HepG2 (cell line): ENCODE results near the gene DENND4B. TPM values are rescaled to one million over a fixed set of nuclear protein-coding genes. Genes with fewer than 3 reads are reported as not detected.

Experiments used
- E2F5 ChIP-seq: sonication (generic); formaldehyde crosslinking; conservative IDR thresholded peaks from 2 replicates; pipeline ENCODE4 v1.4.0; 2020; ENCODE audit warnings: missing genetic modification reagents
- GTF3A ChIP-seq: sonication (generic); formaldehyde crosslinking; conservative IDR thresholded peaks from 2 replicates; pipeline ENCODE4 v1.4.0; 2020; ENCODE audit warnings: mild to moderate bottlenecking, missing genetic modification reagents
- IRF2 ChIP-seq: IDR thresholded peaks from 2 replicates; pipeline ENCODE4 v1.6.1; 2018; ENCODE audit warnings: missing genetic modification reagents, missing compliant biosample characterization
- MIXL1 ChIP-seq: IDR thresholded peaks from 2 replicates; pipeline ENCODE4 v1.6.1; 2016
- NBN ChIP-seq: fragments of 450-650 bp; conservative IDR thresholded peaks from 2 replicates; pipeline ENCODE4 v1.6.1; 2017
- NFE2L2 ChIP-seq: fragments of 150-350 bp; IDR thresholded peaks from 2 replicates; pipeline ENCODE4 v1.6.1; 2014; ENCODE audit warnings: low read length
- PITX1 ChIP-seq: sonication (generic); formaldehyde crosslinking; IDR thresholded peaks from 2 replicates; pipeline ENCODE4 v1.5.1; 2020; ENCODE audit warnings: mild to moderate bottlenecking, missing genetic modification reagents
- POLR2A ChIP-seq, 2 experiments: IDR thresholded peaks; 2 replicates each; pipeline ENCODE4 v1.6.1; 2011; ENCODE audit warnings: low read depth in 2 of 2, low read length in 2 of 2, mild to moderate bottlenecking in 1 of 2, moderate library complexity in 1 of 2; ENCODE audit not compliant: insufficient read depth in 1 of 2
- SETDB1 ChIP-seq: sonication (generic); formaldehyde crosslinking; IDR thresholded peaks from 2 replicates; pipeline ENCODE4 v1.5.1; 2020; ENCODE audit warnings: missing genetic modification reagents, mild to moderate bottlenecking, borderline replicate concordance
- ZBTB3 ChIP-seq: sonication (generic); formaldehyde crosslinking; IDR thresholded peaks from 2 replicates; pipeline ENCODE4 v1.4.0; 2020; ENCODE audit warnings: low read depth, mild to moderate bottlenecking, moderate library complexity, missing genetic modification reagents, borderline replicate concordance
- ZFX ChIP-seq: sonication (generic); formaldehyde crosslinking; IDR thresholded peaks from 2 replicates; pipeline ENCODE4 v1.4.0; 2020; ENCODE audit warnings: mild to moderate bottlenecking, low read depth, missing genetic modification reagents, moderate library complexity
- ZHX2 ChIP-seq, 2 experiments: sonication (generic) in 1 of 2; formaldehyde crosslinking in 1 of 2; IDR thresholded peaks; 2 replicates each; pipeline versions ENCODE4 v1.6.1 to v1.9.0; 2014 to 2022; ENCODE audit warnings: antibody characterized with exemption in 1 of 2, borderline replicate concordance in 1 of 2, inconsistent platforms in 1 of 2, low read depth in 1 of 2, missing genetic modification reagents in 1 of 2
- ZMAT3 ChIP-seq: sonication (generic); formaldehyde crosslinking; conservative IDR thresholded peaks from 2 replicates; pipeline ENCODE4 v1.7.0; 2021; ENCODE audit warnings: missing genetic modification reagents
- ZNF558 ChIP-seq: sonication (generic); formaldehyde crosslinking; IDR thresholded peaks from 2 replicates; pipeline ENCODE4 v1.9.0; 2022; ENCODE audit warnings: mild to moderate bottlenecking, missing genetic modification reagents, borderline replicate concordance
- polyA plus RNA-seq, 8 experiments: library from polyadenylated mRNA; depleted of rRNA in 3 of 8; stranded (reverse) in 7 of 8; unstranded in 1 of 8; fragments of >200 nt; fragmentation: Illumina TruSeq in 4 of 8; extraction: Trizol in 4 of 8; gene quantifications; 2 replicates each; pipeline versions ENCODE4 v1.2.1 to v1.2.3, GENCODE V29; 2011 to 2016; ENCODE audit warnings: low read depth in 4 of 8, missing spikeins in 1 of 8, mixed read lengths in 1 of 8; ENCODE audit not compliant: insufficient read depth in 1 of 8
- total RNA-seq, 5 experiments: library from RNA; depleted of rRNA; stranded (reverse); fragments of >200 nt; fragmentation: Illumina TruSeq; extraction: Trizol; gene quantifications; 2 replicates each; pipeline ENCODE4 v1.2.3, GENCODE V29; 2016; ENCODE audit warnings: low read depth in 1 of 5
- TF ChIP-seq, protein P1 (sequence below): sonication (generic); formaldehyde crosslinking; IDR thresholded peaks from 2 replicates; pipeline ENCODE4 v1.4.0; 2020; ENCODE audit warnings: mild to moderate bottlenecking, missing genetic modification reagents

DENND4B gene
- total and polyA plus RNA-seq, 2 of the 13 experiments (the other 11 are each of a cell fraction or from before 2014, with no cell fraction given), result 15.1 to 20.3 TPM

DNA sequence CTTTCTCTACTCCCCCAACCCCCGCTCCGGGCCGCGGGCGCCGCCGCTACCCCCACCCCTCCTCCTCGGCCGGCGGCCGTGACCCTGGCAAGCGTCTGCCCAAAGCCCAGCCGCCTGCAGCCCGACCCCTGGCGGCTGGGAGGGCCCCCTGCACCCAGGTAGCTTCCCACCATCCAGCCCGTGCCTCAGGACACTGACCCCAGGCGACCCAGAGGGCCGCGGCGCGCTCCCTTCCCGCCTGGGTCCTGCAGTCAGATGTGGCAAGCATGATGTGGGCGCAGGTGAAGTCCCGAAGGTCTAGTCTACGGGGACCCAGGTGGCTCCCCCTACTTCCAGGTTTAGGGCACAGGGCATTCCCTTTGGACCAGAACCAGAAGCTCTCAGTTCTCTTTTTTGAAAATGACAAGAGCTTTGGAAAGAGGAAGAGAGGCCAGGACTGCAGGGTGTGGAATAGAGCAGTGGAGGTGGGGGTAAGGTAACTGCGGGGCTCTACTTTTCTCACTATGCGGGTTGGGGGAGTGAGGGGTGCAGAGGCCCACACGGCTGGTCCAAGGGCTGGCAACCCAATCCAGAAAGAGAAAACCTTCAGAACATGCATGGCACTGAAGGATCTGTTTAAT, at the start of gene DENND4B (continued):
- 0 out of 2 replicates have a peak, but pooled peaks have one; percentile 20 for TF ChIP-seq MIXL1 (CRISPR knock-in tag)
- TF ChIP-seq, protein P1, sequence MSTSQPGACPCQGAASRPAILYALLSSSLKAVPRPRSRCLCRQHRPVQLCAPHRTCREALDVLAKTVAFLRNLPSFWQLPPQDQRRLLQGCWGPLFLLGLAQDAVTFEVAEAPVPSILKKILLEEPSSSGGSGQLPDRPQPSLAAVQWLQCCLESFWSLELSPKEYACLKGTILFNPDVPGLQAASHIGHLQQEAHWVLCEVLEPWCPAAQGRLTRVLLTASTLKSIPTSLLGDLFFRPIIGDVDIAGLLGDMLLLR (CRISPR knock-in tag), result no peak
- peak; percentile 47; the same call in 1 of the 2 replicates for TF ChIP-seq PITX1 (CRISPR knock-in tag)
- no peak for TF ChIP-seq ZMAT3 (CRISPR knock-in tag)
- no peak for TF ChIP-seq ZBTB3 (CRISPR knock-in tag)
- TF ChIP-seq POLR2A (IDR thresholded peaks at IDR 0.05; ENCODE audit: insufficient read depth in 1 of 2, low read depth in 2 of 2, low read length in 2 of 2), result 0 out of 4 replicates have a peak, but pooled peaks of 1 of the 2 experiments have one; percentile 5
- no peak for TF ChIP-seq NBN
- TF ChIP-seq ZHX2 (IDR thresholded peaks at IDR 0.05; ENCODE audit: low read depth), result no peak
- no peak for TF ChIP-seq ZHX2 (CRISPR knock-in tag; IDR thresholded peaks at IDR 0.05; ENCODE audit: borderline replicate concordance)
- TF ChIP-seq NFE2L2, result no peak
- no peak for TF ChIP-seq GTF3A (CRISPR knock-in tag)
- TF ChIP-seq IRF2, result peak; percentile 75; the same call in 1 of the 2 replicates
- no peak for TF ChIP-seq SETDB1 (CRISPR knock-in tag)
- peak; percentile 44; the same call in 1 of the 2 replicates for TF ChIP-seq ZFX
- TF ChIP-seq ZNF558 (CRISPR knock-in tag), result no peak
- no peak for TF ChIP-seq E2F5
- TF ChIP-seq, all 625 proteins: peak for 193
